ENCODE data around the gene TICAM1. TPM values are rescaled to one million over a fixed set of nuclear protein-coding genes. Genes with fewer than 3 reads are reported as not detected.
"Not testable (repeated sequence)": the region's sequence is repeated elsewhere in the genome, so short reads cannot be mapped to it uniquely, and the experiment has no call there.

Gene TICAM1
- total RNA-seq, 1 donor from 2014 or later: 7.4 TPM

- no peak overlapping the region for H3K4me3 ChIP-seq (ENCODE audit: low read depth, low read length)
- no peak for TF ChIP-seq CTCF (conservative IDR thresholded peaks at IDR 0.05; ENCODE audit: low read depth, low read length)
- DNase-seq (ENCODE audit: low read depth): peak; percentile 41
These were observed 38.7 kb upstream of the TICAM1 start for GRCh38 chr19:4870025-4870700.

- TF ChIP-seq CTCF (conservative IDR thresholded peaks at IDR 0.05; ENCODE audit: low read depth, low read length): no peak
- DNase-seq (ENCODE audit: low read depth): no peak
- H3K4me3 ChIP-seq (ENCODE audit: low read depth, low read length): no peak overlapping the region
These were observed 36.8 kb upstream of the TICAM1 start for GRCh38 chr19:4868286-4868834.

GRCh38 chr19:4867534-4868285 lies 36.2 kb upstream of the TICAM1 start, which contains the start of gene PLIN3:
TSS of gene PLIN3 (minus strand) at chr19:4867667. CDS start at chr19:4861394, 6,273 bp downstream.
- H3K4me3 ChIP-seq (ENCODE audit: low read depth, low read length): peak within 1 kb of the TSS; percentile 83
- DNase-seq (ENCODE audit: low read depth): no peak
- TF ChIP-seq CTCF (conservative IDR thresholded peaks at IDR 0.05; ENCODE audit: low read depth, low read length): no peak

GRCh38 chr19:4866595-4867424 lies 35.3 kb upstream of the TICAM1 start:
- H3K4me3 ChIP-seq (ENCODE audit: low read depth, low read length): peak overlapping the region; percentile 83
- no peak for DNase-seq (ENCODE audit: low read depth)
- no peak for TF ChIP-seq CTCF (conservative IDR thresholded peaks at IDR 0.05; ENCODE audit: low read depth, low read length)

GRCh38 chr19:4861147-4861546 lies 29.6 kb upstream of the TICAM1 start:
- H3K4me3 ChIP-seq (ENCODE audit: low read depth, low read length): no peak overlapping the region
- DNase-seq (ENCODE audit: low read depth): no peak
- no peak for TF ChIP-seq CTCF (conservative IDR thresholded peaks at IDR 0.05; ENCODE audit: low read depth, low read length)

- no peak for DNase-seq (ENCODE audit: low read depth)
- TF ChIP-seq CTCF (conservative IDR thresholded peaks at IDR 0.05; ENCODE audit: low read depth, low read length): no peak
- H3K4me3 ChIP-seq (ENCODE audit: low read depth, low read length): no peak overlapping the region
These were observed 28.2 kb upstream of the TICAM1 start for GRCh38 chr19:4859697-4860096.

GRCh38 chr19:4856468-4856867 lies 25.0 kb upstream of the TICAM1 start:
- not testable (repeated sequence) for H3K4me3 ChIP-seq (ENCODE audit: low read depth, low read length); DNase-seq (ENCODE audit: low read depth)

GRCh38 chr19:4853506-4853905 lies 22.0 kb upstream of the TICAM1 start:
- not testable (repeated sequence) for H3K4me3 ChIP-seq (ENCODE audit: low read depth, low read length); DNase-seq (ENCODE audit: low read depth)

All from epithelial cell of proximal tubule (primary cell).